HG03108 (cell line): Measurements from ENCODE around the gene MRPL1.
A peak's percentile ranks its signal among the peaks of the same experiment; 100 is the strongest.
"Not testable (repeated sequence)": the region's sequence is repeated elsewhere in the genome, so short reads cannot be mapped to it uniquely, and the experiment has no call there.

Source experiments
- ATAC-seq: cut with Tn5 transposase; IDR thresholded peaks from one replicate; pipeline ENCODE4 v1.9.1; 2021; ENCODE audit warnings: moderate library complexity; ENCODE audit not compliant: unreplicated experiment

MRPL1 gene

DNA sequence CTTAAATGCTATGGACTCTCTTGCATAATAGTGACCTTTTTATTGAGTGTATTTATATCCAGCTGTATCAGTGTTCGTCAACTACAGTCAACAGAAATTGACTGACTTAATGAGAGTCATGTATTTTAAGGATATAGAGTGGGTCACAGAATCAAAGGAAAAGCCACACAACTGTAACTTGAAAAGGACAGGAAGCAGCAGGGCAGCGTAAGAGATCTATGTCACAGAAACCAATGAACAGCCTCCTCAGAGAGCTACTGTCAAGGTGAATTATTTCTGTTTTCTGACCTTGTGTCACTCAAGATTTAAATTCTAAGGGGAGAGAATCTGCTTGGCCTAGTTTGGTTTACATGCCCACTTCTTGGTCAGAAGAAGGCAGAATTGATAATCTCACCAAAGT is 100.4 kb downstream of the MRPL1 start:
- no peak for ATAC-seq

- ATAC-seq, result not testable (repeated sequence)
Observed at GRCh38 chr4:77973657-77974056, 111.0 kb downstream of the MRPL1 start.

DNA sequence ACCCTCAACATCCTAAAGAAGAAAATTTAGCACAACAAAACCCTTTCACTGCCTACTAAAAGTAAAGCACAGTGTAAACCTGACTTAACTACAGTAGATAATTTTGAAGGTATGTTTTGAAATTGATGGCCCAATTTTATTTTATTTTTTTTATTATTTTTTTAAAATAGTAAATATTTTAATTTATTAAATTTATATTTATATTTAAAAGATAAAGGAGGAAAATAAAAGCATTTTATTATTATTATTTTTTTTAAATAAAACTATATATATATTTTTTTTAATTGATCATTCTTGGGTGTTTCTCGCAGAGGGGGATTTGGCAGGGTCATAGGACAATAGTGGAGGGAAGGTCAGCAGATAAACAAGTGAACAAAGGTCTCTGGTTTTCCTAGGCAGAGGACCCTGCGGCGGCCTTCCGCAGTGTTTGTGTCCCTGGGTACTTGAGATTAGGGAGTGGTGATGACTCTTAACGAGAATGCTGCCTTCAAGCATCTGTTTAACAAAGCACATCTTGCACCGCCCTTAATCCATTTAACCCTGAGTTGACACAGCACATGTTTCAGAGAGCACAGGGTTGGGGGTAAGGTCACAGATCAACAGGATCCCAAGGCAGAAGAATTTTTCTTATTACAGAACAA is 120.4 kb downstream of the MRPL1 start:
- not testable (repeated sequence) for ATAC-seq

DNA sequence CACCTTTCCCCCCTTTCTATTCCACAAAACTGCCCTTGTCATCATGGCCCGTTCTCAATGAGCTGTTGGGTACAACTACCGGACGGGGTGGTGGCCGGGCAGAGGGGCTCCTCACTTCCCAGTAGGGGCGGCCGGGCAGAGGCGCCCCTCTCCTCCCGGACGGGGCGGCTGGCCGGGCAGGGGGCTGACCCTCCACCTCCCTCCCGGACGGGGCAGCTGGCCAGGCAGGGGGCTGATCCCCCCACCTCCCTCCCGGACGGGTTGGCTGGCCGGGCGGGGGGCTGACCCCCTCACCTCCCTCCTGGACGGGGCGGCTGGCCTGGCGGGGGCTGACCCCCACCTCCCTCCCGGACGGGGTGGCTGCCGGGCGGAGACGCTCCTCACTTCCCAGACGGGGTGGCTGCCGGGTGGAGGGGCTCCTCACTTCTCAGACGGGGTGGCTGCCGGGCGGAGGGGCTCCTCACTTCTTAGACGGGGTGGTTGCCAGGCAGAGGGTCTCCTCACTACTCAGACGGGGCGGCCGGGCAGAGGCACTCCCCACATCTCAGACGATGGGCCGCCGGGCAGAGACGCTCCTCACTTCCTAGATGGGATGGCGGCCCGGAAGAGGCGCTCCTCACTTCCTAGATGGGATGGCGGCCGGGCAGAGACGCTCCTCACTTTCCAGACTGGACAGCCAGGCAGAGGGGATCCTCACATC is 121.1 kb downstream of the MRPL1 start:
- not testable (repeated sequence) for ATAC-seq

- ATAC-seq, result no peak
Observed at GRCh38 chr4:77989968-77990367, 127.3 kb downstream of the MRPL1 start.

DNA sequence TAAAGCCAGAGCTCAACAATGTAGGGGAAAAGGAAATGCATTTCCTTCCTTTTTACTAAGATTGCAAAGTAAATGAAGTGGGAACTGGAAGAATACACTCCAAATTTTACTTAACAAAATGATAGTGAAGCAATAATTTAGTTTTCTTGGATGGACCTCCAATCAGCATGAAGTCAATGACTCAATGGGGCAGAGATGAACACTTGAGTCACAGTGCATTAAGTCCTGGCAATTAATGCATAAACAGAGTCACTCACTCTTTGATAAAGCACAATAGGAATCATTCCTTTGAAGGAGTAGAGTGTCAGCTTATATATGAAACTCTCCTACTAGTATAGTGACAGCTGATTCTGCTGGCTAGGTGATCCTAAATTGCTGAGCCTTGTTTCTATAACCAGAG is 127.8 kb downstream of the MRPL1 start:
- no peak for ATAC-seq

- ATAC-seq, result no peak
Observed at GRCh38 chr4:77990904-77991358, 128.3 kb downstream of the MRPL1 start.

DNA sequence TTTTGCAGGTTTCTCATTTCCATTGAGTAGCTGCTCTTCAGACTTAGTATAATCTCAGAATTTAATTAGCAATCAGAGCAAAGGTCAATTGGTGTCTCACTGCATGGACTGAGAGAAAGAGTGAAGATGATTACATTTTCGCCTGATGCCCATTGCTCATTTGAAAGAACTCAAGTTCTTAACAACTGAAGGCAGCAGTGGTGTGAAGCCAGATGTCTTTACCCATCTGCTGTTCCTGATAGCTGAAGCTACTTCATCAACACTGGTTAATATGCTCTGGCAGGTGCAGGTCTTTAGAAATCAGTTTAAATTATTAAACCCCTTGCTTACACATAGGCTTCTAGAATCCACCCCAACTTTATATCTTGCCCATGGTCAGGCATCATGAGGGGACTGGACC is 130.0 kb downstream of the MRPL1 start:
- ATAC-seq, result no peak

GRCh38 chr4:77994194-77994721 is 131.6 kb downstream of the MRPL1 start:
- peak; percentile 49 for ATAC-seq

DNA sequence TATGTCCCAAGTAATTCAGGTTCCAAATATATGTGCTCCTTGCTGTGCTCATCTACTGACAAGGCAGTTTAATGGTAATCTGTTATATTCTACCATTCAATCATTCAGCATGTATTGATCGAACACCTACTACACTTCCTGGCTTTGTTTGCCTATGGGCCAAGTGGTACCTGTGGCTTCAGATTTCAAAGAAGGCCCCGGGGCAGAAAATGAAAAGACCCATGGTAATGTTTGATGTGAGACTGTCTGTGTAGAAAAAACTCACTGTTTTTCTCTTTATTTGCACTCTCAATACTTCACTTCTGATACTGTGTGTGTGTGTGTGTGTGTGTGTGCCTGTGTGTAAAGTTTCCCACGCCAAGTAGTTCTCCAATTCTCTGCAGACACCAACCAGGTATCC is 133.4 kb downstream of the MRPL1 start:
- no peak for ATAC-seq

DNA sequence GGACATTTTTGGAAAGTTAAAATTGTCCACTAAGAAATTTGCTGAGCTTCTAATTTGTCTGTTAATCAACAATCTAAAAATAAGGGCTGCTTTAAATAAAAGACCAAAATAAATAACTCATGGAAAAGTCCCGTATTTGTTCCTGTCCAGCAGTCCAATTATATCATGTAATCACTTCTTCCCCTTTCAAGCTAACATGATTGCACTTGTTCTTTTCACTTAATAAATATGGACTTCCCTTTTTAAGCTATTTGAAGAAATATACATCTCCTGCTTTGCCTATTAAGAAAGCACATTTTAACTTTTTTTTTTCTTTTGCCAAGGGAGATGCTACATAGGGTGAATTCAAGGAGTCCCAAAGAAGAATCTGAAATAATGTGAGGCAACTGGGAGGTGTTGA is 138.9 kb downstream of the MRPL1 start:
- no peak for ATAC-seq

- ATAC-seq, result no peak
Observed at GRCh38 chr4:78002260-78002659, 139.6 kb downstream of the MRPL1 start.
